C4-2B (cell line): ENCODE measurements around the gene SNAP29.

ENCODE experiments used
- H3K27ac ChIP-seq: fragments of 450-650 bp; 2 replicates; pipeline ENCODE4 v1.5.1; 2017
- ZFX ChIP-seq: fragments of 450-650 bp; IDR thresholded peaks from 2 replicates; pipeline ENCODE4 v1.6.1; 2017
- TF ChIP-seq, protein P1 (sequence below): fragments of 450-650 bp; conservative IDR thresholded peaks from 2 replicates; pipeline ENCODE4 v1.5.1; 2017; ENCODE audit warnings: mild to moderate bottlenecking

SNAP29 gene

DNA sequence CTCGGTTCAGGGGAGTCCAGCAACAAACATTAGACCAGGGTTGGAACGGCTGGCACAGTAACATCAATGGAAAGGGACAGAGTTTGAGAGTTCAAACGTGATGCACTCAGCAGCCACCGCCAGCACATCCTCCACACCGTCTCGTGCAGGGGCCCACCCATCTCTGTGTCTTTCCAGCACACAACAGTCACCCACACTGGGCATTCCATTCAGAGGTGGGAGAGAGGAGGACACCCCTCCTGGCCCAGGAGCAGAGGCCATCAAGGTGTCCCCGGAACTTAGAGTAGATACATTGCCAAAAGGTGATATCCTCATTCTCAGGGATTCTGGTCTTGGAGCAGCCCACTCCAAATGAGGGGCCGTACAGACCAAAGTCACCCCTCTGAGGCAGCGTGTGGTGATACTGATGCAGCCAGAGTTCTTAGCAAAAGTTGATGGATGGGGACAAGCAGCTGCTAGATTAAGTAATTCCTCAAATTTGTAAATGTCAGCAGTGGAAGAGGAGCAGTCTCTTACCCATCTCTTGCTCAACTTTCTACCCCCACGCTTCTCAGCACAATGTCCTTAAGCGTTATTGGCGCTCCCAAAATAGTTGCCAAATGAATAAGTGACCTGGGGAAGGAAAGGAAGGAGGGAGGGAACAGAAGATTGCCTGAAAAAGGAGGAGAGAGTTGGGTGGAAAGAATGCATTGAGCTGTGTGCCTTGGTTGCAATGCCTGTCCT is 5.5 kb downstream of the SNAP29 start:
- H3K27ac ChIP-seq: no peak overlapping the region
- TF ChIP-seq, protein P1, sequence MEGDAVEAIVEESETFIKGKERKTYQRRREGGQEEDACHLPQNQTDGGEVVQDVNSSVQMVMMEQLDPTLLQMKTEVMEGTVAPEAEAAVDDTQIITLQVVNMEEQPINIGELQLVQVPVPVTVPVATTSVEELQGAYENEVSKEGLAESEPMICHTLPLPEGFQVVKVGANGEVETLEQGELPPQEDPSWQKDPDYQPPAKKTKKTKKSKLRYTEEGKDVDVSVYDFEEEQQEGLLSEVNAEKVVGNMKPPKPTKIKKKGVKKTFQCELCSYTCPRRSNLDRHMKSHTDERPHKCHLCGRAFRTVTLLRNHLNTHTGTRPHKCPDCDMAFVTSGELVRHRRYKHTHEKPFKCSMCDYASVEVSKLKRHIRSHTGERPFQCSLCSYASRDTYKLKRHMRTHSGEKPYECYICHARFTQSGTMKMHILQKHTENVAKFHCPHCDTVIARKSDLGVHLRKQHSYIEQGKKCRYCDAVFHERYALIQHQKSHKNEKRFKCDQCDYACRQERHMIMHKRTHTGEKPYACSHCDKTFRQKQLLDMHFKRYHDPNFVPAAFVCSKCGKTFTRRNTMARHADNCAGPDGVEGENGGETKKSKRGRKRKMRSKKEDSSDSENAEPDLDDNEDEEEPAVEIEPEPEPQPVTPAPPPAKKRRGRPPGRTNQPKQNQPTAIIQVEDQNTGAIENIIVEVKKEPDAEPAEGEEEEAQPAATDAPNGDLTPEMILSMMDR: no peak
- no peak for TF ChIP-seq ZFX

- H3K27ac ChIP-seq: peak overlapping the region; percentile 87; the same call in 1 of the 2 replicates
- TF ChIP-seq, protein P1: no peak
- no peak for TF ChIP-seq ZFX
Measured at GRCh38 chr22:20865331-20865730, 6.5 kb downstream of the SNAP29 start.

GRCh38 chr22:20865875-20866445 is 7.2 kb downstream of the SNAP29 start:
- H3K27ac ChIP-seq: peak overlapping the region; percentile 87
- TF ChIP-seq, protein P1: no peak
- TF ChIP-seq ZFX: no peak

DNA sequence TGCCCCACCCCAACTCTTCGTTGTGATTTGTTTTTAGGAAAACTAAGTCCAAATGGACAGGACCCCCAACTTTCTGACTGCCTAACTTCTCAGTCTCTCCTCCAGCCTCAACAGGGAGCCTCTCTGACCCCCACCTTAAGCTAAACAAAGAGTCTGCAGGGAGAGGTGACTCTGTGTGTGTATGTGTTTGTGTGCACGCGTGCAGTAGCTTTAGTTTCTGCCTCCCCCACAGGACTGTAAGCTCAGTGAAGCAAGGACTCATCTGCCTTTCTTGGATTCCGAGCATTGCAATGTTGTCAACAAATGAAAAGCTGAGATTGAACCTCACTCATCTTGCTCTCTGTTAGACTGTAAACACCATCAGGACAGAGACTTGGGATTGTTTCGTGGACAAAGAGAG is 7.9 kb downstream of the SNAP29 start:
- TF ChIP-seq, protein P1: no peak
- no peak for TF ChIP-seq ZFX
- H3K27ac ChIP-seq: peak overlapping the region; percentile 87

- peak overlapping the region; percentile 87 for H3K27ac ChIP-seq
Measured at GRCh38 chr22:20867179-20868024, 8.6 kb downstream of the SNAP29 start.

DNA sequence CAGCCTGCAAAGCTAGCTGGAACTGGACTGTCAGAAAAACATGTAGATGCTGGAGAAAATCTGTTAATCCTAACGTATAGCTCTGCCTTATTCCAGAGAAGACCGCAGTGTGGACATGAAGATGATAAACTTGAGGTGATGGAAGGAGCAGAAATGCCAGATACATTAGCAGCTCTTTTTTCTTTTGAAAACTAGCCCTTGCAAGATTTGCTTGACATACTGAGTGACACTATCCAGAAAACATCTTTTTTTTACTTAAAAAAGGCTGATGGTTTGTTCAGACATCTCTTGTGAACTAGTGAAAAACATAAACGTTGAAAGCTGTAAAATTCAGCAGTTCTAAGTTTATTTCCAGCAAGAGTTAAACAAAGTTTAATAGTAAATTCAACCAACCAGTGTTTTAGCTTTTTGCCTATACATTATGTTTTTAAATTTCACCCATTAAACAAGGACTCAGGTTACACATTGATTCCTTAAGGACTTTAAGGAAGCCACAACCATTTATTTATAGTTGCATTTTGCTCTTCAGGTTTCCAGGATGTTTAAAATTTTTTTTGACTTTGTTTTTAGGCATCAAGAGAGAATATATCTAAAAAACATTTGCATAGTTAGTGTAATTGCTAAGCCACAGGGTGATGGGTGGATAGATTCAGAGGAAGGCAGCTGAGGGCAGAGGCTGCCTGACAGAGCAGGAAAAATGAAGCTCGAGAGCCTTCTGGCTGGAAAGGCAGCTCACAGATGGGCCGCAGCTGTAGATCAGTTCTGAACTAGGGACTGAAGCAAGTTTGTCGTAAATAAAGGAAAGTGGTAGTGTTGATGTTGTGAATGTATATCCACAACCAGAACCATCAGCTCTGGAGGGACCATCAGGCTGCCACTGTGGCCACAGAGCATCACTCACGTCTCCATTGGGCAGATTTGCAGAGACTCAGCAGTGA is 9.5 kb downstream of the SNAP29 start:
- TF ChIP-seq, protein P1: no peak
- TF ChIP-seq ZFX: no peak
- H3K27ac ChIP-seq: peak overlapping the region; percentile 87

More at GRCh38 chr22:20867179-20868024, 8.6 kb downstream of the SNAP29 start:
- TF ChIP-seq ZFX: peak; percentile 51; the same call in 1 of the 2 replicates
- TF ChIP-seq, protein P1: no peak
